ENCODE data around the gene KMT2A.
"Not testable (repeated sequence)": the region's sequence is repeated elsewhere in the genome, so short reads cannot be mapped to it uniquely, and the experiment has no call there.

DNA sequence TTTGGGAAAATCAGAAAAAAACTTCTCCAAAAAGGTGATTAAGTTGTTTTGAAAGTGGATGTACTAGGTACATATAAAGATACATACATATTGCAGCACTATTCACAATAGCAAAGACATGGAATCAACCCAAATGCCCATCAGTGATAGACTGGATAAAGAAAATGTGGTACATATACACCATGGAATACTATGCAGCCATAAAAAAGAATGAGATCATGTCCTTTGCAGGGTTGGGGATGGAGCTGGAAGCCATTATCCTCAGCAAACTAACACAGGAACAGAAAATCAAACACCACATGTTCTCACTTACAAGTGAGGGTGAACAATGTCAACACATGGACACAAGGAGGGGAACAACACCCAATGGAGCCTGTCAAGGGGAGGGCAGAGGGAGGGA lies 19.4 kb upstream of the KMT2A start:
- TF ChIP-seq, protein P1, sequence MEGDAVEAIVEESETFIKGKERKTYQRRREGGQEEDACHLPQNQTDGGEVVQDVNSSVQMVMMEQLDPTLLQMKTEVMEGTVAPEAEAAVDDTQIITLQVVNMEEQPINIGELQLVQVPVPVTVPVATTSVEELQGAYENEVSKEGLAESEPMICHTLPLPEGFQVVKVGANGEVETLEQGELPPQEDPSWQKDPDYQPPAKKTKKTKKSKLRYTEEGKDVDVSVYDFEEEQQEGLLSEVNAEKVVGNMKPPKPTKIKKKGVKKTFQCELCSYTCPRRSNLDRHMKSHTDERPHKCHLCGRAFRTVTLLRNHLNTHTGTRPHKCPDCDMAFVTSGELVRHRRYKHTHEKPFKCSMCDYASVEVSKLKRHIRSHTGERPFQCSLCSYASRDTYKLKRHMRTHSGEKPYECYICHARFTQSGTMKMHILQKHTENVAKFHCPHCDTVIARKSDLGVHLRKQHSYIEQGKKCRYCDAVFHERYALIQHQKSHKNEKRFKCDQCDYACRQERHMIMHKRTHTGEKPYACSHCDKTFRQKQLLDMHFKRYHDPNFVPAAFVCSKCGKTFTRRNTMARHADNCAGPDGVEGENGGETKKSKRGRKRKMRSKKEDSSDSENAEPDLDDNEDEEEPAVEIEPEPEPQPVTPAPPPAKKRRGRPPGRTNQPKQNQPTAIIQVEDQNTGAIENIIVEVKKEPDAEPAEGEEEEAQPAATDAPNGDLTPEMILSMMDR (IDR thresholded peaks at IDR 0.05) = not testable (repeated sequence)
- not testable (repeated sequence) for TF ChIP-seq POLR2A, EP300, POLR2AphosphoS5 (IDR thresholded peaks at IDR 0.05)

Measured in sigmoid colon (tissue), 4 donors.